HG03103 (cell line): ENCODE results near the gene C14orf180.

Source experiments
- ATAC-seq: cut with Tn5 transposase; IDR thresholded peaks from one replicate; pipeline ENCODE4 v1.9.1; 2021; ENCODE audit warnings: low read depth; ENCODE audit not compliant: unreplicated experiment

C14orf180 gene

DNA sequence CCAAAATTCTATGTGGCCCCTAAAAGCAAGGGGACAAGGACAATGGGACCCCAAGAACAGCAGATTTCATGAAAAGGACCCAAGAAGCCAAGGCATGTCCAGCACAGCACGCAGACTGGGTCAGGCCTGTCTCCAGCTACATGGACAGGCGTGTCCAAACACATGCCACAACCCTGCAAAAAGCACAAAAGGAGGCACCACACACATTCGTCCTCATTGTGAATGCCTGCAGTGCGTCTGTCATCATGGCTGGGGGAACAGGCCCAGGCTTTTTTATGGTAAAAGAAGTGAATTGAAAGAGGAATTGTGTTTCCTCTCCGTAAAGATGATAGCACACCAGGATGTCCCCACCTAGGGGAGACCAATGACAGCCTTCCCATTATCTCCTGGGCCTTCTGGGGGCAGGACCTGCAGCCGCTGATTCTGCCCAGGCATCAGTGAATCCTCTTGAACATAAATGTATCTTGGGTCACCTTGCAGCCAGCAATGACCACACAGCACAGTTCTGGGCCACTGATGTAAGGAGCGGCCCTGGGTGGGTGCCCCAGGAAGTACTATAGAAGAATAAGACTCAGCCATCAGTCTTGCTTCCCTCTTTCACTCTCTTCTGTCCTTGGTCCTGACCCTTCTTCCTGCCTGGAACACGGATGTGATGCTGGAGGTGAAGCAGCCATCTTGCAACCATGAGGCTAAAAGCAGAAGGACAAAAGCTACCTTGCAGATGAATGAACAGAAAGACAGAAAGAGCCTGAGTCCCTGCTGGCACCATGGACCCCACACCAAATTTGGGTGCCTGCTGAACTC lies 29.8 kb upstream of the C14orf180 start:
- ATAC-seq = no peak

DNA sequence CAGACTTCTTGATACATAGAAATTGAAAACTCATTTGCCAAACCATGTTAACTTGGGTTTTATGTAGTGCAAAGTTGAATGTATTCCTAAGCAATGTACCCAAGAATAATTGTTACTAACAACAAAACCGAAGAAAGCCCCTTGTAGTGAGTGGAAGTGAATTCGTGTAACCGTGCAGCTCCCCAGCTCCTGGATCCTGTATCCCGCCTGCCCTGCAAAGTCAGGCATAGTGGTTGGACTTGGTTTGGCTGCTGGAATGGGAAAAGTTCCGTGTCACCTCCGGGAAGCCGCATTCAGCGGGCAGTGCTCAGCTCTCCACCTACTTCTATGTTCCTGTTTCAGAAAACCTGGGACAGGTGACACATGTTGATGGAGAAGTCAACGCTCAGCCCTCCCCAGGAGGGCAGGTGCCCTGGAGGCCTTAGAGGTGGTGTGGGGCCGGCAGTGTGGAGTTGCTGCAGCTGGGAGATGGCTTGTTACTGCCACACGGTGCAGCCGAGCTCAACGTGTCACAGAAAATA lies 29.2 kb upstream of the C14orf180 start:
- no peak for ATAC-seq

DNA sequence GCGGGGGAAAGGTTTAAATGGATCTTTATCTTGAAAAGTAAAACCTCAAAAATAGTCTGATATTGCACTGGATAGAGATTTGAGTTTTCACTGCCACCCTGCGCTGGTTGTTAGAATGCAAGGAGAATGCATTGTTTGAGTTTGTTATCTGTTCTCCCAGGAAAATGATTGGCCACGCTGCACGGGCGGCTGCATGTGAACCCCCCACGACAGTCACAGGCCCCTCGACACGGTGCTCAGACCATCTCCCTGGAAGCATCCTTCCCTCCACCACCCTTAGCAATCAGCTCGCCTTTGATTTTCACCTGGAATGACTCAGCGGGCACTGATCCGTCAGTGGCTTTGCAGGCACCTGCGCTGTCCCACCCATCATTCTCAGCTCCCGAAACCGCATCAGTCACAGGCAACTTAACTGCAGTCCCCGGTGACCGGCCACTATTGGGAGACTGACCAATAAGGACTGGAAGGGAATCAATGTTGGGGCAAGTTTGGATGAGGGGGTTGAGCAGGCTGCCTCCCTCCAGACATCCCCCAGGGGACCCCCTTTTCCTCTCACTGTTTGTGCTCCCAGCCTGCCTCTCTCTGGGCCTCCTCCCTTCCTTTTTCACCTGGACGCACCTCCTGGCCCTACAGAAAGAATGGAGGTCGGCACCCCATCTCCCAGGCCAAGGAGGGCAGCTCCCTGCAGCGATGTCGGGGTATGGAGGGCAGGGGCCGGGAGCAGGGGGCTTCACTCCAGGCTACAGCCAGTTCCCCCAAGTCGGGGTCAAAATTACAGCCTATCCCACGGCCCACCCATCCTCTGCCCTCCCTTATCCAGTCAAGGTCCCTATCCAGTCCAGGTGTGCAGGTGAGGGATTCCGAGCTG lies 28.5 kb upstream of the C14orf180 start:
- no peak for ATAC-seq

DNA sequence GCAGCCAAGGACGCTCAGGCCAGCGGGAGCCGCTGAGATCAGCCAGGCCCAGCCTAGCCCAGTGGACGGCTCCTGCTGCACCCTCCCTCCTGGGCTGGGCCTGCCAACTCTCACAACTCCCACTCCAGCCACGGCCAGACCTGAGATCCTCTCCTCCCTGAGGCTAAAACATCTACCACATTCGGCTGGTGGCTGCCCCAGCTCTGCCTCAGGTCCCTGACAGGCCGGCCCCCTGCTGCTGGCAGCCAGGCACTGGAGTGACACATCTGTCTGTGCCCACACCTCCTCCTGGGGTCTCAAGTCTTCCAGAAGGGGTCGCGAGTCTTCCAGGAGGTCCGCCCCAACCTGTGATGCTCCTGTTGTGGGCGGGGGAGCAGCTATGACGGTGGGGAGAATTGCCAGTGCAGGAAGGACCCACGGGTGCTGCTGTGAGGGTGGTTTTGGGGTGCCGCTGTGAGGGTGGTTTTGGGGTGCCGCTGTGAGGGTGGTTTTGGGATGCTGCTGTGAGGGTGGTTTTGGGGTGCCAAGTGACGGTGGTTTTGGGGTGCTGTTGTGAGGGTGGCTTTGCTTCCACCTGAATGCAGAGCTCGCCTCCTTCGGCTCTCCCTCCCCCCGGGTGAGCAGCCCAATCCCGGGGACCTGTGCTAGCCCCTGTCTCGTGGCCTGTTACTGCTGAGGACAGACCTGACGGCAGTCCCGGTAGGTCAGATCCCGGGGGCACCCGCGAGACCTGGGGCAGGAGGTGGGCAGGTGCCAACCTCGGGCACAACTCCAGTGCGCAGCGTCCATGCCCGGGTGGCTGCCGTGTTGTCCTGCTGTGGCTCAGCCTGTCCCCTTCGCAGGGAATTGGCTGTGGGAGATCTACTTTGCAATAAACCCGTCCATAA lies 27.5 kb upstream of the C14orf180 start:
- ATAC-seq = no peak

DNA sequence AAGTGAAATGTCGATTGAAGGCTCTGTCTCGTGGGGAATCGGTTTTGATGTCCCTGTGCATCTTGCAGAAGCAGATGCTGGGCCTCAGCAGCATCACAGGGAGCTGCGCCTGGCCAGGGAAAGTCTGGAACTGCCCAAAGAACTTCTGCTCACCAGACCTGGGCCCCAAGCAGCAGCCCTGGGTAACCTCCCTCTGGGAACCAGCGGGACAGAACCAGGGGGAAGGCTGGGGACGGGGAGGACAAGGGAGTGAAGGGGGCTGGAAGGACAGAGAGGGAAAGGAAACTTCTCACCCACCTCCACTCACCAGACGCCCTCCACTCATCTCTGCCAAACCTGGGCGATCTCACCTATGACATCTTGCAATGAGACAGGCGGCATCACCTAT lies 26.8 kb upstream of the C14orf180 start:
- no peak for ATAC-seq

DNA sequence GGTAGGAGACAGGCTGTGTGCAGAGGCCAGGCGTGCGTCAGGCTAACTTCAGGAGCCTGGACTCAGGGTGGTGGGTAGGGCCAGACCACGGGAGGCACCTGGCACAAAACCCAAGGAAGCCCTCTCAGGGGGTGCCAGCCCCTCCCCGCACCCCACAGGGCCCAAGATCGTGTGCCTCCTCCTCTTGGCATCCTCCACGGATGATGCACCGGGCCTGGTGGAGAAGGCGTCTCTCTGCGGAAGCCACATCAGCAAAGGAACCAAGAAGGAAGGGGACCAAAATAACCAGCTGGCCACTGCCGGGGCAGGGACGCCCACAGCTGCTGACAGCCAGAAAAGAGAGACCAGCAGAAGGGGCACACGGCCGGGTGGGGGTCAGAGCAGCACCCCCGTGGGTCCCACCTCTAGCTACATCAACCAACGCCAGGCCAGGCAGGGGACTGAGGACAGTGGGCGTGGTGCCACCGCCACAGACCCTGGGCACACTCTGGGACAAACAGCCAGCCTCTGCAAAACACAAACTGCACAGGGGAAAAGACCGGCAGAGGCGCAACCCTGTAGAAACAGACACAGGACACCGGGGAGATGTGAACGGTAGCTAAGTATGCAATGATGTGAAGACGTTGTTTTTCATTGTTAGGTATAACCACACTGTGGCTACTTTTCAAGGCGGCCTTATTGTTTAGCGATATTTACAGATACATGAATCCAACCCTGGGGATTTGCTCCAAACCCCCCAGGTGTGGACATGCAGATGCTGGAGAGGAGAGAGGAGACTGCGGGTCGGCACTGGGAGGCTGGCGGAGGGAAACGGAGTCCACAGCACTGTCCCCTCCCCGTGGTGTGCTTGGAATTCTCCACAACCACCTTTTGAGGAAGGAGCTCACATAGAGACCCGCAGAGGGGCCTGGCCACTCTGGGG lies 26.1 kb upstream of the C14orf180 start:
- no peak for ATAC-seq

DNA sequence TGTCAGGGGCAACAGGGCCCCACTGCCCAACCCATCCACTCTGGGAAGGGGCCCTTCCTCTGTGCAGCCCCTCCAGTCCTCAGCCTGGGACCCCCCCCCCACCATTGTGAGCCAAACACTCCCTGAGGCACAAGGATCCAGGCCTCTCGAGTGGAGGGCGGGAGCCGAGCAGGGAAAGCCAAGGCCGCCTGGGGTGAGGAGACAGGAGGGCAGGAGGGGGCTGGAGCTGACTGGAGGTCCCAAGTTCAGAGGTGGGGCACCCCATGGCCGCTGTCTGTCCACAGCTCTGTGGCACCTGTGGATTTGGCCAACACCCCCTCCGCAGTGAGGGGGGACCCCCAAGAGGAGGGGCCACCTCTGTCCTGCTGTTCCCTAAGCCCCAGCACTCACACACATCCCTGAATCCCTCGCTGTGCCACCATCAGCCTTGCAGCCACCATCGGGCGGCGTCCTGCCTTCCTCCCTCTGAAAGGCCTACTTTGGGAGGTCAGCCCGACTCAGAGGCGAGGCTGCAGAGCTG lies 25.4 kb upstream of the C14orf180 start:
- no peak for ATAC-seq

DNA sequence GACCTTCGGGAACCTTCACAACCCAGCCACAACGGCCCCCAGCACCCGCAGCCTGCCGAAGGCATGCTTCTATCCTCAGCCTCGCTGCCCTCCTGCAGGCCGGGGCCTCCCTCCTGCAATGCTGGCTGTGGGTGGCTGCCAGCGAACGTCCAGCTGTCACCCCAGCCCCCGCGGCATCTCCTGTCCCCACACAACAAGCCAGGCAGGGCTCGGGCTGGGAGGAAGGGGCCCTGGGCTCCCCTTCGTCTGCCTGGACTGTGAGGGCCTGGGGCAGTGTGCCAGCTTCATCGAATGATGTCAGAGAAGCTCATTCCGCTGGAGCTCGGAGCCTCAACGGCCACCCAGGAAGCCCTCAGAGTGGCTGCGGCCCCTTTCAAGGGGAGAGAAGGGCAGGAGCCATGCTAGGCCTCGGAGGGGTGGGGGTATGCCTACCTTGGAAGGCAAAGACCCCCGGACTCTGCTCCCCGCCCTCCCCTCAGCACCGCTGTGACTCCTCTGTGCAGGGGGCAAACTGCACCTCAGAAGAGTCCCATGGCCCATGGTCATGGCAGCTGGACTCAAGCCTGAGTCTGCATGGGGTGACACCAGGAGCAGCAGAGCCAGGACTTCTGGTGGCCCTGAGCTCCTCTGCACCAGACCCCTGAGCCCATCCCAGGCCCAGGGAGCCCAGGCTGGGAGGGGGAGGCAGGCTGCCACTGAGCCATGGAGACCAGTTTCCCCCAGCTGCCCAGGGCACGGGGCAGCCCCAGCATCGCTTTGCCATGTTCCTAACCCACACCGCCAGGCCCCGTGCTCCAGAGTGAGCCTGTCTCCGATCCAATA lies 24.7 kb upstream of the C14orf180 start:
- ATAC-seq = no peak

DNA sequence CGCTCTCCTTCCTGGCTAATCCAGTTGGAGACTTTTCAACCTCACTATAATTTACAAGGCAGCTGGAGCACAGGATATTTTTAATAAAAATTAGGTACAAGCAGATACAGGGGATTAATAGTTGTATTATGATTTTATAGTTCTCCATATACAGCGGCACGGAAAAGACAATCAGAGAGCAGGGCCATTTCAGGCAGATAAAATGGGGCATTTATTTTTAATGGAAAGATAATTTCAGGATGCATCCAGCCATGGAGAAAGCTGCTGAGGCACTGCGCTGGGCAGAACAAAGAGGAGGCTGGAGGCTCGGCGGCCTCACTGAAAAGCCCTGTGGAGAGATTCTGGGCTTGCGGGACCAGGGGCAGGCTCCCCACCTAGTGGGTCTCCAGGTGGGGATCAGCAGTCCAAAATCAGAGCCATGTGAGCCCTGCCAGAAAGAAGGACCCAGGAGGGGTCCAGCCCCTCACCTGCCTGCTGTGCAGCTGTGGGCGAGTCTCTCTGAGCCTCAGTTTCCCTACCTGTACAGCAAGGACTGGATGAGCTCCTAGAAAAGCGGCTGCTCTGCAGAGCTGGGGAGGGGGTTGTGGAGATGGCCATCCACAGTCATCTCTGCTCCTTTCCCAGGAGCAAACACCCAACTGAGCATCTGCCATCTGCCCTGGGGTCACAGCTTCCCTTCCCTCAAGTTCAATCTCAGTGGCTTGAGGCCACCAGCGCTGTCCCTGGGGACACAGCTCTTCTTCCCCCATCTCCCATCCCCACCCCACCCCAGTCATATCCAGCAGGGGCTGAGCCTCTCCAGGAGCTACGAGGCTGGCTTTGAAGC lies 23.9 kb upstream of the C14orf180 start:
- ATAC-seq = no peak

DNA sequence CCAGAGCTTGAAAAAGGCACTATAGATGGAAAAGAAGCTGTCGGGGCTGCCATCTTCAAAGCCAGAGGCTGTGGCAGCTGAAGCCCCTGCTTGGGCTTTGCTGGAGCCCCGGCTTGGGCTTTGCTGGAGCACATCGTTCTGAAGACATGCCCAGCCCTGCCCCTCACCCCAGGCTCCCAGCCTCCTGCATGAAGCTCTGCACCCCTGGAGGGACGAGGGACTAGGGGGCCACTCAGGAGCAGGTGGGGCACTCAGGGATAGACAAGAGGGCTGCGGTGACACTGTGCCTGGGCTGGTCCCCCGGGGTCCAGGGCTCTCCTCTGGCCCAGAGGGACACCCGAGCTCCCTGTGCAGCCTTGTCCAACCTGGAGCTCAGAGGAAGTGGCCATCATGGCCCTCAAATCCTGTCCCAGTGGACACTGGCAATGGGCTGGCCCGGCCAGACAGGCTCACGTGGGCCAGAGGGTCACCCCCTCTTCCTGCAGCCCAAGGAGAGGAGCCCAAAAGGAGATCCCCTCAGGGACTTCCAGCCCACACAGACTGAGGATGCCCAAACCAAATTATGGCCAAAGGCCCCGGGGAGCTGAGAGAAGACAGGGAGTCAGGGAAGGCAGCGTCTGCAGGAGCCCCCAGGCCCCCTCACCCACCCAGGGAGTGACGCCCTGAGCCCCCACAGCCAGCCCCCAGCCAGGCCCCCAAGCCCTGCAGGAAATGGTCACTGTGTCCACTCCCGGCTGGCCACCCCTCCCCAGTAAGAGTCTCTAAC lies 23.1 kb upstream of the C14orf180 start:
- no peak for ATAC-seq

DNA sequence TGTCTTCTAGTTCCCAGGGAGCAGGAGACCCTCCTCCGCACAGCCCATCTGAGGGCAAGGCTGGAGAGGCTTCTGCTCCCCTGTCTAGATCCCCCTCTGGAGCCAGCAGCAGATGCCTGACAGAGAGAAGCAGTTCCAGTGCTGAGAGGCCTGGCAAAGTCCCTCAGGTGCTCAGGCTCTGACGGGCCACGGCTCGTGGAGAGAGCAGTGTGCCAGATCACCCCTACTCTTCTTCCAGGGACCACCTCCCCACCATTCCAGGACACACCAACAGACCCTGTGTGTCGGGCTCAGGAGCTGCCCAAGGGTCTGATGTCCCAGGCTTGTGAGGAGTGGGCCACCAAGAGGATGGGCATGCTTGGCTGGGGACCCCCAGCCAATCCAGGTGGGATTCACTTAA lies 22.5 kb upstream of the C14orf180 start:
- ATAC-seq = no peak

DNA sequence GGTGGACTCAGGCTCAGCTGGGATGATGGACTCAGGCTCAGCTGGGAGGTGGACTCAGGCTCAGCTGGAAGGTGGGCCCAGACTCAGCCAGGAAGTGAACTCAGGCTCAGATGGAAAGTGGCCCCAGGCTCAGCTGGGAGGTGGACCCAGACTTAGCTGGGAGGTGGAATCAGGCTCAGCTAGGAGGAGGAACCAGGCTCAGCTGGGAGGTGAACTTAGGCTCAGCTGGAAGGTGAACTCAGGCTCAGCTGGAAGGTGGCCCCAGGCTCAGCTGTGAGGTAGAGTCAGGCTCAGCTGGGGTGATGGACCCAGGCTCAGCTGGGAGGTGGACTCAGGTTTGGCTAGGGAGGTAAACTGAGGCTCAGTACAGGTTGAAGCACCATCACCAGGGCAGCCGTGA lies 21.8 kb upstream of the C14orf180 start:
- ATAC-seq = no peak

DNA sequence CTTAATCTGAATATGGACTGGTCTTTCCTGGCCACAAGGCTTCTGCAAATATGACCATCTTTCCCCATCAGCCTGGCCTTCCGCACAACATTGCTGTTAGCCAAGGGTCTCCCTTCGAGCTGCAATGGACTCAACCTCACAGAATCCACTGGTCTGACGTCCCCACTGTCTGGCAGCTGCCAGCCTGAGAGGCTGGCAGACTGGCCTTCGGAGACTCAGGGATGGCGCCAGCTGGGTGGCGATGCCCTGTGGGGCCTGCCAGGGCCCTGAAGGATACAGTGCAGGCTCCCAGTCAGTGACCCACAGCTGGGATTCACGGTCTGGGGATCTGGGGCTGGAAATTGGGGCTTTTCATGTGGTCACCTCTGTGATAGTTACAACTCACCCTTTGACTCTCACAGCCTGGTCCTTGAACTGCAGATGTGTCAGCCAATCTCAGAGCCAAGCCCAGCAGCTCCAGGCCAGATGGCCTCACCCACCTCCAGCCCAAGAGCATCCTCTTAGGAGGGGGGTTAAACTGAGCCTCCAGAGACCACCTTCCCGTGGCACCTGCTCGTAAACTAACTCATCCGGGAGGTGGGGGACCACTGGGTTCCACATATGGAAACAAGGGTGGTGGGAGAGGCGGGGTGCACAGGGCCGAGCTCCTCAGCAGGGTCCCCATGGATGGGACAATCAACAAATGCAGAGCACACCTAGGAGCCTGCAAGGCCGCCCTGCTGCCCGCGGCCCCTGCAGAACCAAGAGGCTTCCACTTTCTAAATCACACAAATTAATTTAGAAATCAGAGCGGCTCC lies 21.1 kb upstream of the C14orf180 start:
- ATAC-seq = no peak

DNA sequence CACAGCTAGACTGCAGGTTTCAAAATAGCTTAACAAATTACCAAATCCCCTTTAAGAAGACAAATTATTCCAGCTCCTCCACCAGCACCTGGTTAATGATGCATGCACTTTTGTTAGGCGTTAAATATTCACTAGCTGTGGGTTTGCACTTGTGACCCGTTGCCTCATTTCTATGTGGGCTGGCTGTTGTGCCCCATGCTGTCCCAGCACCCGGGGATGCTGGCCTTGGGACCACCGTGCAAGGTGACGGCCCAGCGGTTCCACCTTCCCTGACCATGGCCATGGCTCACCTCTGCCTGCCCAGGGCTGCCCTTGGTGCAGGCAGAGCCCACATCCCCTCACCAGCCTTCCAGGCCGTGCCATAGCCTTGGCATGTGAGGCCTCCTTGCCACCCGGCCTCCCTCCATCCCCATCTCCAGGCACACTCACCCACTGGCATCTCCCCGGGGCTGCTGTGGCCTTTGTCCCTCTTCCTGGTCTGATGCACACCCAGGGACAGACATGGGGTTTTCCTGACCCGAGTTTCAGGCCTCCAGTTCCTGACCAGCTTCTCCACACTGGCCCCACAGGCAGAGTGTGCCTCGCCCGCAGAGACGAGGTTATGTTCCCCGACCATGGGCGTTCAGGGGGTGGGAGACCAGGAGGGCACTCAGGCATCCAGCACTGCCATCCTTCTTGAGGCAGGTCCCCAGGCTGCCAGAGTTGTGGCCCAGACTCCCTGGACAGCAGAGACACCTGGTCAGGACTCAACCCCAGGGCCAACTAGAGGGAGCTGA lies 20.3 kb upstream of the C14orf180 start:
- no peak for ATAC-seq

DNA sequence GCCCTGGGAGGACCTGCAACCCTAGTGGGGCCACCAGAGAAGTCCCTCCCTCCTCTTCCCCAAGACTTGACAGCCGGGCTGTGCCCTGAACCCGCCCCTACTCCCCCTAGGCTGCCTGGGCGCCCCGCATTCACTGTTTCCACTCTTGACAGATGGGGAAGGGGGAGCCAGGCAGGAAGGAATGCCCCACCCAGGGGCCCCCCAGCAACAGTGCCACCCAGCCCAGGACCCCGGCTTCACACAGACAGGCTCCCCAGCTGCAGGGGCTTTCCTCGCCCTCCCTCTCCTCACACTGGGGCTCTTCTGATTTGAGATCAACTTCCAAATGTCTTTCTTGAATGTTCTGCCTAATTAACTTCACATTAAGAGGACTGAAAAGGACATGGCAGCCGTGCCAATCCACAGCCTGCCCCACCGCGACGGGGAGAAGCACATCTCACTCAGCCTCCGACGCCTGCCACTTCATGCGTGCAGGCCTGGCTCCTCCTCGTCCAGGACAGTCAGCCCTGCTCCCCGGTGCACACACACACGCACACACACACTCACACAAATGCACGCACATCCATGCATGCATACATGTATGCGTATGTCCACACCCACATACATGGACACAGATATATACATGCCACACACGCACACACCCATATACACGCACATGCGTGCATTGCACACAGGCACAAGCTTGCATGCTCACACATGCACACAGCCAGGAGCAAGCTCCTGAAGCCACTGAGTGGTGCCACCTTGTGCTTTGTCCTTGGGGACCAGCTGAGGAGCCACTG lies 19.6 kb upstream of the C14orf180 start:
- no peak for ATAC-seq
